Measurements from ENCODE around the gene MRPL24. TPM values are rescaled to one million over a fixed set of nuclear protein-coding genes. Genes with fewer than 3 reads are reported as not detected.
A peak's percentile ranks its signal among the peaks of the same experiment; 100 is the strongest.

Gene MRPL24
- total and polyA plus RNA-seq, 4 donors: 26.7 to 120 (median 79.5) TPM

GRCh38 chr1:156752843-156753482 lies 12.1 kb upstream of the MRPL24 start:
- DNase-seq (peak; percentile 53 to 78 (median 68)), ATAC-seq (ENCODE audit: insufficient read depth, low FRiP score) (no peak)
- Histone ChIP-seq H3K9me3 (ENCODE audit: control insufficient read depth in 4 of 4, insufficient read depth in 3 of 4, low read length in 3 of 4) (no peaks in the 10 kb centered on the region), H3K4me1 (ENCODE audit: control insufficient read depth in 5 of 5, insufficient read depth in 5 of 5, low read length in 5 of 5) (peaks cover 3 to 35% (median 16%) of the 10 kb centered on the region in 5 donors), H3K36me3 (ENCODE audit: control insufficient read depth in 4 of 4, insufficient read depth in 4 of 4, low read length in 4 of 4) (no peaks in the 10 kb centered on the region), H3K4me3 (no peak overlapping the region), H3K9ac (ENCODE audit: insufficient read depth in 1 of 2, low read length in 2 of 2) (peak overlapping the region; percentile 89 to 97), H3K27me3 (ENCODE audit: control insufficient read depth in 3 of 3, insufficient read depth in 3 of 3, low read length in 2 of 3) (no peaks in the 10 kb centered on the region), H3K27ac (ENCODE audit: low read depth in 1 of 2, low read length in 1 of 2) (peak overlapping the region in 1 of 2 donors; percentile 78)
- TF ChIP-seq, protein P1, sequence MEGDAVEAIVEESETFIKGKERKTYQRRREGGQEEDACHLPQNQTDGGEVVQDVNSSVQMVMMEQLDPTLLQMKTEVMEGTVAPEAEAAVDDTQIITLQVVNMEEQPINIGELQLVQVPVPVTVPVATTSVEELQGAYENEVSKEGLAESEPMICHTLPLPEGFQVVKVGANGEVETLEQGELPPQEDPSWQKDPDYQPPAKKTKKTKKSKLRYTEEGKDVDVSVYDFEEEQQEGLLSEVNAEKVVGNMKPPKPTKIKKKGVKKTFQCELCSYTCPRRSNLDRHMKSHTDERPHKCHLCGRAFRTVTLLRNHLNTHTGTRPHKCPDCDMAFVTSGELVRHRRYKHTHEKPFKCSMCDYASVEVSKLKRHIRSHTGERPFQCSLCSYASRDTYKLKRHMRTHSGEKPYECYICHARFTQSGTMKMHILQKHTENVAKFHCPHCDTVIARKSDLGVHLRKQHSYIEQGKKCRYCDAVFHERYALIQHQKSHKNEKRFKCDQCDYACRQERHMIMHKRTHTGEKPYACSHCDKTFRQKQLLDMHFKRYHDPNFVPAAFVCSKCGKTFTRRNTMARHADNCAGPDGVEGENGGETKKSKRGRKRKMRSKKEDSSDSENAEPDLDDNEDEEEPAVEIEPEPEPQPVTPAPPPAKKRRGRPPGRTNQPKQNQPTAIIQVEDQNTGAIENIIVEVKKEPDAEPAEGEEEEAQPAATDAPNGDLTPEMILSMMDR (IDR thresholded peaks at IDR 0.05; ENCODE audit: control extremely low read depth, extremely low read depth): no peak
- WGBS, 2 donors: 18 to 25% methylated on average over 1 of the region's 1 CpG

DNA sequence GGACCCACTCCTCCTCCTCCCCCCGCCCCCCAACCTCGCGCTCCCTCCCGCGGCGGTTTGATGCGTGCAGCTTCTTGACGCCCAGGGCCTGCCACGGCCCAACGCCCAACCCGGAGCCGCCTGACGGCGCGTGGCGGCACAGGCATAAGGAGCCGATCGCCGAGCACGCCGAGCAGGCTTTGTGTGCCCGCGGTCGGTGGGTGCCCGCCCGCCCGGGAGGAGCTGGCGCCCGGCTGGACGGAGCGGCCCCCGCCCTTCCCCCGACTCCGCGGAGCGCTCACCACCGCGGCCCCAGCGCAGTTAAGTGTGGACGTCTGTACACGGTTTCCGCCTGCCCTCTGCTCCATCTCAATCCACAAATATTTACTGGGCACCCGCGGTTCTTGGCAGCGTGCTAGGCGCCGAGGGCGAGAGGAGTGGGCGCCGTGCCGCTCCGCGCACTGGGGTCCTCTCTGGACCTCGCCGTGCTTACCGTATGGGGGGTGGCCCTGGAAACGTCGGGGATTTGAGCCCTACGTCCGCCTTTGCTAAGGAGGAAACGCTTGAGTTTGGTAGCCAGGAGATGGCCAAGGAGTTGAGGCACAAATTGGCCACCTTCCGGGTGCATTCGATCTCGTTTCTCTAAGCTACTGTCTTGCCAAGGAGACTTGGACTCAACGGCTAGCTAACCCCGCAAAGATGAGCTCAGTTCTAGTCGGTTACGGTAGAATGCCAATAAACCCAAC lies 11.0 kb upstream of the MRPL24 start:
- Histone ChIP-seq H3K27me3 (ENCODE audit: control insufficient read depth in 3 of 3, insufficient read depth in 3 of 3, low read length in 2 of 3) (no peaks in the 10 kb centered on the region), H3K9me3 (ENCODE audit: control insufficient read depth in 4 of 4, insufficient read depth in 3 of 4, low read length in 3 of 4) (no peaks in the 10 kb centered on the region), H3K4me1 (ENCODE audit: control insufficient read depth in 5 of 5, insufficient read depth in 5 of 5, low read length in 5 of 5) (peaks cover 9 to 44% (median 21%) of the 10 kb centered on the region in 5 donors), H3K4me3 (peak overlapping the region; percentile 88), H3K9ac (ENCODE audit: insufficient read depth in 1 of 2, low read length in 2 of 2) (peak overlapping the region; percentile 89 to 97), H3K36me3 (ENCODE audit: control insufficient read depth in 4 of 4, insufficient read depth in 4 of 4, low read length in 4 of 4) (no peaks in the 10 kb centered on the region), H3K27ac (ENCODE audit: low read depth in 1 of 2, low read length in 1 of 2) (peak overlapping the region; percentile 92 to 93)
- peak; percentile 80 for ATAC-seq (ENCODE audit: insufficient read depth, low FRiP score)
- peak; percentile 98 to 99 (median 99) for DNase-seq
- WGBS, 2 donors: 0% methylated on average over 53 to 68 of the region's 68 CpGs
- TF ChIP-seq, protein P1 (IDR thresholded peaks at IDR 0.05; ENCODE audit: control extremely low read depth, extremely low read depth): peak; percentile 42

DNA sequence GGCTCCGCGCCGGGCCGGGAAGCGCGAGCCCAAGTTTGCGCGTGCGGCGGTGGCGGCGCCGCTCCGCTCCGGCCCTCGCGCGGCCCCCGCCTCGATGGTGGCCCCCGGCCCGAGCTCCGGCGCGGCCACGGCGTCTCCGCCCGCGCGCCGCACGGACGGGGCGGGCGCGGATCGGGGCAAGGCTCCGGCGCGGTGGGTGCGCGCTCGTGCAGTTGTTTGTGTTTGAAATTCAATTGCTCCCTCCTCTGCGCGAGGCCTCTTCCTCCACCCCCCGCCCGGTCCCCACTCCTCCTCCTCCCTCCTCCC lies 10.5 kb upstream of the MRPL24 start, which contains the start of gene HDGF:
HDGF (minus strand) TSS at position 225 of the 306 bp plus-strand sequence. CDS start 246 bp downstream, outside the sequence.
- H3K36me3 ChIP-seq (ENCODE audit: control insufficient read depth in 4 of 4, insufficient read depth in 4 of 4, low read length in 4 of 4): no peaks in the 10 kb centered on the region
- H3K27ac ChIP-seq (ENCODE audit: low read depth in 1 of 2, low read length in 1 of 2): peak within 1 kb of the TSS; percentile 92 to 93
- no peaks in the 10 kb centered on the region for H3K9me3 ChIP-seq (ENCODE audit: control insufficient read depth in 4 of 4, insufficient read depth in 3 of 4, low read length in 3 of 4)
- H3K4me3 ChIP-seq: peak within 1 kb of the TSS; percentile 88
- ATAC-seq (ENCODE audit: insufficient read depth, low FRiP score) (no peak), DNase-seq (no peak)
- TF ChIP-seq, protein P1 (IDR thresholded peaks at IDR 0.05; ENCODE audit: control extremely low read depth, extremely low read depth): no peak
- H3K27me3 ChIP-seq (ENCODE audit: control insufficient read depth in 3 of 3, insufficient read depth in 3 of 3, low read length in 2 of 3): no peaks in the 10 kb centered on the region
- WGBS, 2 donors: 0% methylated on average over 33 to 48 of the region's 48 CpGs
- peaks cover 9 to 48% (median 21%) of the 10 kb centered on the region in 5 donors for H3K4me1 ChIP-seq (ENCODE audit: control insufficient read depth in 5 of 5, insufficient read depth in 5 of 5, low read length in 5 of 5)
- H3K9ac ChIP-seq (ENCODE audit: insufficient read depth in 1 of 2, low read length in 2 of 2): peak within 1 kb of the TSS; percentile 89 to 97
